HepG2 (cell line): Measurements from ENCODE around the gene HSPA1B. TPM values are rescaled to one million over a fixed set of nuclear protein-coding genes. Genes with fewer than 3 reads are reported as not detected.

ENCODE experiments used
- ATAC-seq: fragments of 200-7000 bp; cut with Tn5 transposase; 3 replicates; pipeline ENCODE4 v1.9.1; 2020; ENCODE audit warnings: mild to moderate bottlenecking, moderate library complexity
- BruUV-seq: library from RNA; stranded (reverse); fragments of 400-500 nt; replicated peaks from 2 replicates; lab custom pipeline; 2021; lab: Mats Ljungman, UMichigan
- CTCF ChIA-PET: fragments of 300-600 bp; formaldehyde crosslinking; extraction: SDS; loops from one replicate; lab custom pipeline; 2021; ENCODE audit warnings: low total read pairs, inconsistent platforms, low intra/inter-chr PET ratio; lab: Yijun Ruan, JAX
- POLR2A ChIA-PET: fragments of 350-600 bp; sonication (Branson Sonifier 250); formaldehyde crosslinking; loops from one replicate; lab custom pipeline; 2020; ENCODE audit warnings: antibody characterized with exemption, inconsistent platforms; lab: Yijun Ruan, JAX
- DNase-seq: peaks from one replicate; pipeline ENCODE4 v3.0.0-alpha.2; 2015; ENCODE audit warnings: low spot score
- FAIRE-seq: peaks from 3 replicates; lab custom pipeline; 2011; peaks lifted over from hg19 to GRCh38; lab: Jason Lieb, UNC
- H2AFZ ChIP-seq: one replicate; pipeline ENCODE4 v1.6.1; 2011; ENCODE audit warnings: low read length, inconsistent platforms
- H3K27ac ChIP-seq: fragments of 300-600 bp; 3 replicates; pipeline ENCODE4 v1.8.0; 2011; ENCODE audit warnings: mixed run types, mild to moderate bottlenecking, mixed read lengths, low read length, inconsistent platforms; ENCODE audit not compliant: insufficient read depth; ENCODE audit errors: extremely low read length
- H3K27me3 ChIP-seq, 2 experiments: fragments of 200-600 bp in 1 of 2; 2 replicates in 1 of 2; 3 replicates in 1 of 2; pipeline versions ENCODE4 v1.6.0 to v1.8.0; 2011; ENCODE audit warnings: low read length in 2 of 2, mild to moderate bottlenecking in 2 of 2, moderate library complexity in 2 of 2, inconsistent platforms in 1 of 2; ENCODE audit not compliant: insufficient read depth in 2 of 2, control insufficient read depth in 1 of 2
- H3K36me3 ChIP-seq, 2 experiments: fragments of 200-600 bp in 1 of 2; replicated peaks in 1 of 2; 2 replicates in 1 of 2; 3 replicates in 1 of 2; pipeline versions ENCODE4 v1.5.1 to v1.8.0; 2011; ENCODE audit warnings: low read length in 2 of 2, inconsistent platforms in 1 of 2; ENCODE audit not compliant: insufficient read depth in 2 of 2, control insufficient read depth in 1 of 2
- H3K4me1 ChIP-seq: 2 replicates; pipeline ENCODE4 v1.5.1; 2012; ENCODE audit warnings: low read length, inconsistent platforms; ENCODE audit not compliant: insufficient read depth
- H3K4me2 ChIP-seq: 2 replicates; pipeline ENCODE4 v1.6.0; 2011; ENCODE audit warnings: low read depth, low read length, inconsistent platforms
- H3K4me3 ChIP-seq, 3 experiments: fragments of 200-600 bp in 1 of 3; sonication (generic), shearing (Covaris generic) in 1 of 3; replicated peaks in 1 of 3; 2 replicates each; pipeline ENCODE4 v1.5.1; 2011 to 2016; ENCODE audit warnings: low read length in 3 of 3, inconsistent platforms in 2 of 3, low read depth in 2 of 3, mild to moderate bottlenecking in 2 of 3, control low read depth in 1 of 3, mixed read lengths in 1 of 3; ENCODE audit not compliant: insufficient read depth in 1 of 3
- H3K79me2 ChIP-seq: one replicate; pipeline ENCODE4 v1.6.1; 2011; ENCODE audit warnings: low read length, inconsistent platforms; ENCODE audit not compliant: insufficient read depth
- H3K9ac ChIP-seq: 2 replicates; pipeline ENCODE4 v1.6.0; 2011; ENCODE audit warnings: mild to moderate bottlenecking, low read depth, low read length, inconsistent platforms; ENCODE audit not compliant: insufficient read depth
- H3K9me3 ChIP-seq: 2 replicates; pipeline ENCODE4 v1.5.1; 2012; ENCODE audit warnings: mild to moderate bottlenecking, low read length
- H4K20me1 ChIP-seq: 2 replicates; pipeline ENCODE4 v1.6.0; 2011; ENCODE audit warnings: inconsistent platforms, mild to moderate bottlenecking, low read length, moderate library complexity; ENCODE audit not compliant: insufficient read depth
- ATAD3A ChIP-seq: sonication (generic); formaldehyde crosslinking; IDR thresholded peaks from 2 replicates; pipeline ENCODE4 v1.4.0; 2020; ENCODE audit warnings: missing genetic modification reagents
- CHD2 ChIP-seq: IDR thresholded peaks from 2 replicates; pipeline ENCODE4 v1.6.1; 2011; ENCODE audit warnings: low read depth, low read length, improper control_type of control experiment
- DMAP1 ChIP-seq: IDR thresholded peaks from 2 replicates; pipeline ENCODE4 v1.6.1; 2016
- HDAC1 ChIP-seq: sonication (generic); formaldehyde crosslinking; IDR thresholded peaks from 2 replicates; pipeline ENCODE4 v1.5.1; 2020; ENCODE audit warnings: mild to moderate bottlenecking, missing genetic modification reagents
- HOXA9 ChIP-seq: sonication (generic); formaldehyde crosslinking; IDR thresholded peaks from 2 replicates; pipeline ENCODE4 v1.8.1; 2022; ENCODE audit warnings: missing genetic modification reagents, mild to moderate bottlenecking, moderate library complexity, borderline replicate concordance
- JARID2 ChIP-seq: sonication (generic); formaldehyde crosslinking; IDR thresholded peaks from 2 replicates; pipeline ENCODE4 v1.8.1; 2023; ENCODE audit warnings: missing genetic modification reagents, inconsistent platforms; ENCODE audit not compliant: insufficient replicate concordance
- PHF21A ChIP-seq: sonication (generic); formaldehyde crosslinking; IDR thresholded peaks from 2 replicates; pipeline ENCODE4 v1.5.0; 2020; ENCODE audit warnings: mild to moderate bottlenecking, missing genetic modification reagents
- RAD51 ChIP-seq: fragments of 450-650 bp; IDR thresholded peaks from 2 replicates; pipeline ENCODE4 v1.6.1; 2016; ENCODE audit warnings: borderline replicate concordance
- SMYD3 ChIP-seq: sonication (generic); formaldehyde crosslinking; IDR thresholded peaks from 2 replicates; pipeline ENCODE4 v1.8.1; 2023; ENCODE audit warnings: mild to moderate bottlenecking, missing genetic modification reagents
- TCF7 ChIP-seq: sonication (generic); IDR thresholded peaks from 2 replicates; pipeline ENCODE4 v1.6.1; 2016; ENCODE audit warnings: antibody characterized with exemption, low read depth
- THAP11 ChIP-seq: IDR thresholded peaks from 2 replicates; pipeline ENCODE4 v1.6.1; 2016; ENCODE audit warnings: missing biosample characterization, missing genetic modification reagents
- TRIM24 ChIP-seq: sonication (generic); formaldehyde crosslinking; IDR thresholded peaks from 2 replicates; pipeline ENCODE4 v1.8.0; 2022; ENCODE audit warnings: mild to moderate bottlenecking, missing genetic modification reagents
- U2AF2 ChIP-seq: fragments of 200-400 bp; formaldehyde crosslinking; IDR thresholded peaks from 2 replicates; pipeline ENCODE4 v1.6.1; 2017; ENCODE audit warnings: low read depth, mild to moderate bottlenecking, low read length
- ZNF224 ChIP-seq: sonication (generic); formaldehyde crosslinking; IDR thresholded peaks from 2 replicates; pipeline ENCODE4 v1.5.0; 2020; ENCODE audit warnings: mild to moderate bottlenecking, missing genetic modification reagents
- ZNF260 ChIP-seq: sonication (generic); formaldehyde crosslinking; IDR thresholded peaks from 2 replicates; pipeline ENCODE4 v1.4.0; 2020; ENCODE audit warnings: missing genetic modification reagents, low read depth, mild to moderate bottlenecking, borderline replicate concordance
- ZNF724P ChIP-seq: sonication (generic); formaldehyde crosslinking; IDR thresholded peaks from 2 replicates; pipeline ENCODE4 v1.8.0; 2022; ENCODE audit warnings: missing genetic modification reagents, borderline replicate concordance
- ZNF776 ChIP-seq: sonication (generic); formaldehyde crosslinking; IDR thresholded peaks from 2 replicates; pipeline ENCODE4 v1.4.0; 2020; ENCODE audit warnings: mild to moderate bottlenecking, missing genetic modification reagents
- WGBS: methylation state at CpG from one replicate; pipeline ENCODE4 v1.1.6; 2017; ENCODE audit warnings: low lambda C conversion rate; 5-methylcytosine and 5-hydroxymethylcytosine counted together
- in situ Hi-C: cut with HindIII; loops from 2 replicates; pipeline ENCODE4 v1.10.0; 2017; ENCODE audit warnings: low pct_unique_long_range_greater_than_20kb; ENCODE audit not compliant: extremely low pct_ligation_motif_present
- intact Hi-C: fragments of 100-400 bp; cut with micrococcal nuclease; formaldehyde crosslinking; loops from one replicate; pipeline ENCODE4 v1.10.0; 2022; ENCODE audit not compliant: unreplicated experiment
- polyA plus RNA-seq, 8 experiments: library from polyadenylated mRNA; depleted of rRNA in 3 of 8; stranded (reverse) in 7 of 8; unstranded in 1 of 8; fragments of >200 nt; fragmentation: Illumina TruSeq in 4 of 8; extraction: Trizol in 4 of 8; gene quantifications; 2 replicates each; pipeline versions ENCODE4 v1.2.1 to v1.2.3, GENCODE V29; 2011 to 2016; ENCODE audit warnings: low read depth in 4 of 8, missing spikeins in 1 of 8, mixed read lengths in 1 of 8; ENCODE audit not compliant: insufficient read depth in 1 of 8
- total RNA-seq, 5 experiments: library from RNA; depleted of rRNA; stranded (reverse); fragments of >200 nt; fragmentation: Illumina TruSeq; extraction: Trizol; gene quantifications; 2 replicates each; pipeline ENCODE4 v1.2.3, GENCODE V29; 2016; ENCODE audit warnings: low read depth in 1 of 5
- TF ChIP-seq, protein P1 (sequence below): IDR thresholded peaks from 2 replicates; pipeline ENCODE4 v1.4.0; 2020; ENCODE audit warnings: mild to moderate bottlenecking, missing genetic modification reagents

Gene HSPA1B
- total and polyA plus RNA-seq, 2 of the 13 experiments (the other 11 are each of a cell fraction or from before 2014, with no cell fraction given): 26.0 to 186 TPM

DNA sequence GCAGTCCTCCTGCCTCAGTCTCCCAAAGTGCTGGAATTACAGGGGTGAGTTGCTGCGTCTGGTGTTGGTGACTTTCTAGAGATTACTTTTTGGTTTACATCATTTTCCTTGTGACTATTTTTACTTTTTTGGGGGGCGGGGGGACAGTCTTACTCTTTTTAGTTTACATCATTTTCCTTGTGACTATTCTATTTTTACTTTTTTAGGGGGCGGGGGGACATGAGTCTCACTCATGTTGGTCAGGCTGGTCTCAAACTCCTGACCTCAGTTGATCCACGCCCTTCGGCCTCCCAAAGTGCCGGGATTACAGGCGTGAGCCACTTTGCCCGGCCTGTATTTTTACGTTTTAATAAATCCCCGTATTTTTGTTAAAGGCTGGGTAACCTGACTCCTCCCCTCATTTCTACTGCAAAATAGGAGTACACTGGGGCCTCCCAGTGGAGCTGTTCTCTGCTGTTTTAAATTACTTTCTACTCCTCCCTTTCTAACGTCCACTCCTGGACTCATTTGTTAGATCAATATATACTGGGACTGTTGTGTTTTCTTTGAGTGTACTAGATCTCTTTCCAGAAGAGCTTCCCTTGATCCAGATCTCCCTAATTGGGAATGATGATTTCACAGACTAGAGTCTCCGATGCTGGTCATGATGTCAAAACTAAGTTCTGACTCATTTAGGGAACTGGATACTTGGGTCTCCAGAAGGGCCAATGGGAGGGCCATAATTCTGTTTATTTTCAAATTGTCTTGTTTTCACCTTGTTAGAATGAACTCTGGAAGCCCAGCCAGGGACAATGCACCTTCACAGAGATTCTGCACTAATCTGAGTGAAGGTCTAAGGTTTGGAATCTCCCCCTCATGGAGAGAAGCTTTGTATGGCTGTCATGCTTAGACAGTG lies 9.2 kb downstream of the HSPA1B start:
- peak overlapping the region; percentile 98 for H3K9ac ChIP-seq
- peaks cover 43% of the 10 kb centered on the region for H4K20me1 ChIP-seq
- peaks cover 45% of the 10 kb centered on the region for H3K4me1 ChIP-seq
- intact Hi-C loops: loop anchor here (10.0 kb wide), 1 partner anchor 118 kb away; the partner anchor contains the start of genes NELFE and SKIC2
- 5% methylated on average over 12 of the region's 12 CpGs for WGBS
- H3K79me2 ChIP-seq: peaks cover 42% of the 10 kb centered on the region
- FAIRE-seq (no peak), DNase-seq (no peak), ATAC-seq (no peak)
- peak overlapping the region; percentile 93 for H3K27ac ChIP-seq
- peak overlapping the region; percentile 75 to 98 (median 93) for H3K4me3 ChIP-seq
- peak overlapping the region; percentile 84 for H3K4me2 ChIP-seq
- peaks cover 12 to 33% of the 10 kb centered on the region in 2 experiments for H3K36me3 ChIP-seq
- ChIA-PET POLR2A (interaction anchor here (0.7 to 15.7 kb wide), 25 partner anchors 9 to 182 kb away, joined by 3 to 264 read pairs (median 4); partner anchors contain the start of genes ABHD16A, APOM, CFB and CLIC1), CTCF (no interaction called here)
- BruUV-seq: no TSS peak
- in situ Hi-C loops: no loop called here
- peaks cover 0 to 2% of the 10 kb centered on the region in 2 experiments; a peak in 1 of 5 replicates for H3K27me3 ChIP-seq
- no peaks in the 10 kb centered on the region for H3K9me3 ChIP-seq
- H2AFZ ChIP-seq: no peak overlapping the region
- TF ChIP-seq JARID2 (CRISPR knock-in tag) (no peak), TRIM24 (CRISPR knock-in tag) (no peak), ZNF724P (CRISPR knock-in tag) (no peak), SMYD3 (CRISPR knock-in tag) (no peak), HOXA9 (CRISPR knock-in tag) (no peak), ZNF260 (CRISPR knock-in tag) (no peak), ZNF776 (CRISPR knock-in tag) (no peak), ZNF224 (no peak), CHD2 (no peak), DMAP1 (CRISPR knock-in tag) (no peak; the same call in 1 of the 2 replicates), HDAC1 (CRISPR knock-in tag) (0 out of 2 replicates have a peak, but pooled peaks have one; percentile 8), PHF21A (CRISPR knock-in tag) (no peak), ATAD3A (CRISPR knock-in tag) (no peak), RAD51 (no peak), THAP11 (CRISPR knock-in tag) (no peak), TCF7 (no peak), U2AF2 (no peak)
- TF ChIP-seq, protein P1, sequence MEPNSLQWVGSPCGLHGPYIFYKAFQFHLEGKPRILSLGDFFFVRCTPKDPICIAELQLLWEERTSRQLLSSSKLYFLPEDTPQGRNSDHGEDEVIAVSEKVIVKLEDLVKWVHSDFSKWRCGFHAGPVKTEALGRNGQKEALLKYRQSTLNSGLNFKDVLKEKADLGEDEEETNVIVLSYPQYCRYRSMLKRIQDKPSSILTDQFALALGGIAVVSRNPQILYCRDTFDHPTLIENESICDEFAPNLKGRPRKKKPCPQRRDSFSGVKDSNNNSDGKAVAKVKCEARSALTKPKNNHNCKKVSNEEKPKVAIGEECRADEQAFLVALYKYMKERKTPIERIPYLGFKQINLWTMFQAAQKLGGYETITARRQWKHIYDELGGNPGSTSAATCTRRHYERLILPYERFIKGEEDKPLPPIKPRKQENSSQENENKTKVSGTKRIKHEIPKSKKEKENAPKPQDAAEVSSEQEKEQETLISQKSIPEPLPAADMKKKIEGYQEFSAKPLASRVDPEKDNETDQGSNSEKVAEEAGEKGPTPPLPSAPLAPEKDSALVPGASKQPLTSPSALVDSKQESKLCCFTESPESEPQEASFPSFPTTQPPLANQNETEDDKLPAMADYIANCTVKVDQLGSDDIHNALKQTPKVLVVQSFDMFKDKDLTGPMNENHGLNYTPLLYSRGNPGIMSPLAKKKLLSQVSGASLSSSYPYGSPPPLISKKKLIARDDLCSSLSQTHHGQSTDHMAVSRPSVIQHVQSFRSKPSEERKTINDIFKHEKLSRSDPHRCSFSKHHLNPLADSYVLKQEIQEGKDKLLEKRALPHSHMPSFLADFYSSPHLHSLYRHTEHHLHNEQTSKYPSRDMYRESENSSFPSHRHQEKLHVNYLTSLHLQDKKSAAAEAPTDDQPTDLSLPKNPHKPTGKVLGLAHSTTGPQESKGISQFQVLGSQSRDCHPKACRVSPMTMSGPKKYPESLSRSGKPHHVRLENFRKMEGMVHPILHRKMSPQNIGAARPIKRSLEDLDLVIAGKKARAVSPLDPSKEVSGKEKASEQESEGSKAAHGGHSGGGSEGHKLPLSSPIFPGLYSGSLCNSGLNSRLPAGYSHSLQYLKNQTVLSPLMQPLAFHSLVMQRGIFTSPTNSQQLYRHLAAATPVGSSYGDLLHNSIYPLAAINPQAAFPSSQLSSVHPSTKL (CRISPR knock-in tag): no peak
